A673 (cell line): ENCODE data around the gene COG7. TPM values are rescaled to one million over a fixed set of nuclear protein-coding genes. Genes with fewer than 3 reads are reported as not detected.

Source experiments
- BruUV-seq: library from RNA; stranded (reverse); fragments of 400-500 nt; replicated peaks from 2 replicates; lab custom pipeline; 2021; lab: Mats Ljungman, UMichigan
- CTCF ChIA-PET: fragments of 300-600 bp; sonication (Branson Sonifier 250); formaldehyde crosslinking; loops from one replicate; lab custom pipeline; 2022; ENCODE audit warnings: antibody characterized with exemption; lab: Charles Lee
- POLR2A ChIA-PET: fragments of 300-600 bp; sonication (Branson Sonifier 250); formaldehyde crosslinking; loops from one replicate; lab custom pipeline; 2022; ENCODE audit warnings: antibody characterized with exemption; ENCODE audit not compliant: low non-redundant PET; lab: Charles Lee
- DNase-seq: peaks from one replicate; pipeline ENCODE4 v3.0.0-alpha.2; 2015; ENCODE audit warnings: low spot score
- H3K27ac ChIP-seq: fragments of 200-600 bp; sonication (generic); 2 replicates; pipeline ENCODE4 v1.5.1; 2016; ENCODE audit warnings: mixed run types, low read depth, mild to moderate bottlenecking, mixed read lengths, antibody characterized with exemption, low read length; ENCODE audit not compliant: poor library complexity, severe bottlenecking
- H3K27me3 ChIP-seq: fragments of 200-600 bp; sonication (generic); replicated peaks from 2 replicates; pipeline ENCODE4 v1.6.1; 2017; ENCODE audit warnings: mixed run types, low read depth, mild to moderate bottlenecking, mixed read lengths, antibody characterized with exemption, low read length; ENCODE audit not compliant: insufficient read depth, poor library complexity
- H3K36me3 ChIP-seq: fragments of 200-600 bp; sonication (generic); 2 replicates; pipeline ENCODE4 v1.6.1; 2016; ENCODE audit warnings: mixed run types, mild to moderate bottlenecking, mixed read lengths, antibody characterized with exemption, low read length; ENCODE audit not compliant: insufficient read depth, poor library complexity, severe bottlenecking
- H3K4me1 ChIP-seq: fragments of 200-600 bp; sonication (generic); 2 replicates; pipeline ENCODE4 v1.6.1; 2017; ENCODE audit warnings: mixed run types, mild to moderate bottlenecking, mixed read lengths, antibody characterized with exemption, low read length; ENCODE audit not compliant: insufficient read depth, poor library complexity, severe bottlenecking
- H3K4me3 ChIP-seq: fragments of 200-600 bp; sonication (generic); 2 replicates; pipeline ENCODE4 v1.5.1; 2016; ENCODE audit warnings: low read depth, mixed run types, mild to moderate bottlenecking, mixed read lengths, low read length; ENCODE audit not compliant: poor library complexity, severe bottlenecking
- H3K9me3 ChIP-seq: fragments of 200-600 bp; sonication (generic); 2 replicates; pipeline ENCODE4 v1.6.1; 2016; ENCODE audit warnings: mixed run types, low read depth, mild to moderate bottlenecking, mixed read lengths, antibody characterized with exemption, low read length; ENCODE audit not compliant: poor library complexity, severe bottlenecking
- EZH2 ChIP-seq: fragments of 200-600 bp; sonication (generic); IDR thresholded peaks from 2 replicates; pipeline ENCODE4 v1.6.1; 2017; ENCODE audit warnings: borderline replicate concordance, low read depth, mild to moderate bottlenecking, mixed read lengths, antibody characterized with exemption, low read length; ENCODE audit not compliant: poor library complexity, severe bottlenecking
- intact Hi-C: fragments of 100-400 bp; cut with micrococcal nuclease; formaldehyde crosslinking; loops from one replicate; pipeline ENCODE4 v1.10.0; 2022; ENCODE audit not compliant: unreplicated experiment
- total RNA-seq: library from RNA; stranded (reverse); gene quantifications from 2 replicates; pipeline ENCODE4 v1.2.3, GENCODE V29; 2021
- TF ChIP-seq, protein P1 (sequence below): fragments of 300-800, 200-600 bp; sonication (generic); conservative IDR thresholded peaks from 2 replicates; pipeline ENCODE4 v1.5.1; 2017; ENCODE audit warnings: low read depth, mild to moderate bottlenecking, antibody characterized with exemption, low read length, moderate library complexity, mixed read lengths

COG7 gene
- total RNA-seq, 1 experiment from 2014 or later: 33.8 TPM

DNA sequence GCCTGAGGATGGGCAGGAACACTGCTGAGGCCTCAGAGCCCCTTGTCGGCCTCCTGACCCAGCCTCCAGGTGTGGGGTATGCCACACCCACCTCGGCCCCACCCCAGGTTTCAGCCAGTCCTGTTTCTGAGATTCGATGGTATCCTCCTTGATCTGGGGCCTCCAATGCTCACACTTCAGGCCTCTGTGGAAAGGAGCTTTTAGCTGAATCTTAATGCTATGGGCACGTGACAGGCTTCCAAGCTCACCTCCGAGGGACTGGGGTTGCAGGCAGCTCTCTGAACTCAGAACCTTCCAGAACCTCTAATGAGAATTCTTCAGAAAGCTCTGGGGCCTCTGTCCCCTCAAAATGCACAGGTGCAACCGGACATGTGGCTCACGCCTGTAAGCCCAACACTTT is 96.0 kb downstream of the COG7 start:
- no peak for DNase-seq
- no peak for TF ChIP-seq EZH2
- TF ChIP-seq, protein P1, sequence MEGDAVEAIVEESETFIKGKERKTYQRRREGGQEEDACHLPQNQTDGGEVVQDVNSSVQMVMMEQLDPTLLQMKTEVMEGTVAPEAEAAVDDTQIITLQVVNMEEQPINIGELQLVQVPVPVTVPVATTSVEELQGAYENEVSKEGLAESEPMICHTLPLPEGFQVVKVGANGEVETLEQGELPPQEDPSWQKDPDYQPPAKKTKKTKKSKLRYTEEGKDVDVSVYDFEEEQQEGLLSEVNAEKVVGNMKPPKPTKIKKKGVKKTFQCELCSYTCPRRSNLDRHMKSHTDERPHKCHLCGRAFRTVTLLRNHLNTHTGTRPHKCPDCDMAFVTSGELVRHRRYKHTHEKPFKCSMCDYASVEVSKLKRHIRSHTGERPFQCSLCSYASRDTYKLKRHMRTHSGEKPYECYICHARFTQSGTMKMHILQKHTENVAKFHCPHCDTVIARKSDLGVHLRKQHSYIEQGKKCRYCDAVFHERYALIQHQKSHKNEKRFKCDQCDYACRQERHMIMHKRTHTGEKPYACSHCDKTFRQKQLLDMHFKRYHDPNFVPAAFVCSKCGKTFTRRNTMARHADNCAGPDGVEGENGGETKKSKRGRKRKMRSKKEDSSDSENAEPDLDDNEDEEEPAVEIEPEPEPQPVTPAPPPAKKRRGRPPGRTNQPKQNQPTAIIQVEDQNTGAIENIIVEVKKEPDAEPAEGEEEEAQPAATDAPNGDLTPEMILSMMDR: no peak
- Histone ChIP-seq H3K9me3 (no peaks in the 10 kb centered on the region), H3K36me3 (no peaks in the 10 kb centered on the region), H3K27ac (no peak overlapping the region), H3K4me1 (no peaks in the 10 kb centered on the region), H3K4me3 (no peak overlapping the region), H3K27me3 (no peaks in the 10 kb centered on the region)
- intact Hi-C loops: no loop called here
- CTCF ChIA-PET: no interaction called here
- POLR2A ChIA-PET: no interaction called here
- BruUV-seq: no TSS peak

DNA sequence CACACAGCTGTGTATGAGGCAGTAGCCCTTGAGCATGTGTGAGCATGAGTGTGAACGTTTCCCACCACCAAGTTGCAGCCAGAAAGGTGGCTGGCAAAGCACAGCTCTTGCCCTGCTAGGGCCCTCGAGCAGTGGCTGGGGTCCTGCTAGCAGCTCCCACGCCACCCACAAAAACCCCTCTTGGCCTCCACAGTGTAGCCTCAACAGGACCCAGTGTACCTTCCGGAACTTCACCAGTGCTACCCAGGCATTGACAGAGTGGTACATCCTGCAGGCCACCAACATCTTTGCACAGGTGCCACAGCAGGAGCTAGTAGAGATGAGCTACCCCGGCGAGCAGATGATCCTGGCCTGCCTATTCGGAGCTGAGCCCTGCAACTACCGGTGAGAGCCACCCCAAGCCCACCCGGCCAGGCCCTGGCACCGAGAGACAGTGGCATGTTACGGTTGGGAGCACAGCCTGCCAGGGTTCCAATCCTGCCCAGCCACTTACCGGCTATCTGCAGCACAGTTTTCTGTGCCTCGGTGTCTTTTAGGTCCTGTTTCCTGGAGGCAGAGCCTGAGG is 97.8 kb downstream of the COG7 start:
- no TSS peak for BruUV-seq
- no peak for DNase-seq
- intact Hi-C loops: no loop called here
- CTCF ChIA-PET: interaction anchor here (0.6 kb wide), 2 partner anchors 194 to 1349 kb away, joined by 3 to 7 read pairs; no protein-coding TSS in a partner anchor
- Histone ChIP-seq H3K9me3 (no peaks in the 10 kb centered on the region), H3K4me1 (no peaks in the 10 kb centered on the region), H3K27me3 (no peaks in the 10 kb centered on the region), H3K36me3 (no peaks in the 10 kb centered on the region), H3K27ac (no peak overlapping the region), H3K4me3 (no peak overlapping the region)
- POLR2A ChIA-PET: interaction anchor here (0.6 kb wide), 1 partner anchor 8 kb away, joined by 4 read pairs; no protein-coding TSS in a partner anchor
- TF ChIP-seq EZH2: no peak
- TF ChIP-seq, protein P1: no peak

DNA sequence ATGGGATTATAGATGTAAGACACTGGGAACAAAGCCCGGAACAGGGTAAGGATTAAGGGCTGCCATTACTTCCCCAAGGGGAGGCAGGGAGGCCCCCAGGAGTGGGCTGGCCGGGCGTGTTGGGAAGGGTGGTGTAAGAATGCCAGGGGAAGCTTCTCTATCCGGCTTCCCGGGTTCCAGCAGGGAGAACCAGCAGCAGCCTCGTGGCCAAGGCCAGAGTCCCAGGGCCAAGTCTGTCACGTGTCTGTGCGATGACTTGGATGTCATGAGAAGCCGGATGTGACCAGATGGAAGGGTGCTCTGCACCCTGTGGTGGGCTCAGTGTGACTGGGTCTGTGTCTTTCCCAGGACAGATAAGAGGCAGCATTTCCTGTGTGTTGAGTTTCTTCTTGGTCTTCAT is 98.7 kb downstream of the COG7 start:
- BruUV-seq: no TSS peak
- no peak overlapping the region for H3K27ac ChIP-seq
- intact Hi-C loops: no loop called here
- CTCF ChIA-PET: interaction anchor here (0.5 kb wide), 1 partner anchor 330 kb away, joined by 5 read pairs; no protein-coding TSS in a partner anchor
- H3K36me3 ChIP-seq: no peaks in the 10 kb centered on the region
- no peak for DNase-seq
- H3K4me3 ChIP-seq: no peak overlapping the region
- H3K4me1 ChIP-seq: no peaks in the 10 kb centered on the region
- H3K9me3 ChIP-seq: no peaks in the 10 kb centered on the region
- POLR2A ChIA-PET: no interaction called here
- TF ChIP-seq, protein P1: no peak
- no peak for TF ChIP-seq EZH2
- H3K27me3 ChIP-seq: no peaks in the 10 kb centered on the region
